ENCODE measurements around the gene AFF1. TPM values are rescaled to one million over a fixed set of nuclear protein-coding genes. Genes with fewer than 3 reads are reported as not detected.
"Not testable (repeated sequence)": the region's sequence is repeated elsewhere in the genome, so short reads cannot be mapped to it uniquely, and the experiment has no call there.

The AFF1 gene
- total RNA-seq, 1 experiment from 2014 or later, result 4.5 TPM

- DNase-seq (ENCODE audit: low read depth), result not testable (repeated sequence)
Observed at GRCh38 chr4:87085732-87086131, 150.9 kb downstream of the AFF1 start.

DNA sequence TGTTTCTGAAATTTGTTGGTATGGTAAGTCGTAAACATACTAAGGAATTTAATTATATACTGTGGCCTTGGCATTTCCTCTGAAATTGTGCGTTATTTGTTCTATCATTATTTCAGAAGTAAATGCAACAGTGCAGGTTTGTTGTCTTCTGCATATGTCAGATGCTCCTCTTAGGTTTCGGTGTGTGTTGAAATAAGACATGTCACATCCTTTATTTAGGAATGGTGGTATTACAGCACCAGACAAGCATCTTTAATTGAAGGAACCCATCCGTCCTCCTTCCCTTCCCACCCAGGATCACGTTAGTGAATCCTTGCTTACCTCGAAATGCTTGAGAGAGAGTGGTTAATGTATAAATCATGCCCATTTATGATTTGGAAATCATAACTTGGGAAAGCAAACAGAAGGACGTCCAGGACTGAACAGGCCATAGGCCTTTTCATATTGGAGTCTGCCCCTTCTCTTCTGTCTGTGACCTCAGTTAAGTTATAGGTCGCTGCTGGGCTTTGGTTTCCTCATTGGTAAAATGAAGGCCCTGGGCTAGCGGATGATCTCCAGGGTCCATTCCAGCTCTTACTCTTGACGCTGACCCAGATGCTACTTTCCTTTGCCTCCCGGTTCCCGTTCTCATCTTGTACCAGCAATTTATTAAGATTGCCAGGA lies 151.5 kb downstream of the AFF1 start:
- no peak for DNase-seq (ENCODE audit: low read depth)

GRCh38 chr4:87087015-87087414 lies 152.2 kb downstream of the AFF1 start:
- DNase-seq (ENCODE audit: low read depth), result no peak

DNA sequence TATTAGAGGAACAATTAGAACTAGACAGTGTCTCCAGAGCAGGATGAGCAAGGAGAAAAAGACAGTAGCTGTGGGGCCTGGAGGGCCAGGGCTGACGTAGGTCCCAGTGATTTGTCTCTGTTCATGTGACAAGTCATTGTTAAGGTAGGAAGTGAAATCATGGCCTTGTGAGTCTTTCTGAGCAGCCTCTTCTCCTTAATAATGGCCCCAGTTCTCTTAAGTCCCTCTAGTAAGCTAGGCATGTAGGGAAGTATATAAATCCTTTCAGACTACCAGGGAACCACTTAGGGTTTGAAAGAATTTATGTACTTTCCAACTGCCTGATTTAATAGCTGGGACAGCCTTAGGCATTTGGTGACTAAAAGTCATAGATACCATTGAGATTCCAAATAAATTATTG lies 152.6 kb downstream of the AFF1 start:
- DNase-seq (ENCODE audit: low read depth), result no peak

DNA sequence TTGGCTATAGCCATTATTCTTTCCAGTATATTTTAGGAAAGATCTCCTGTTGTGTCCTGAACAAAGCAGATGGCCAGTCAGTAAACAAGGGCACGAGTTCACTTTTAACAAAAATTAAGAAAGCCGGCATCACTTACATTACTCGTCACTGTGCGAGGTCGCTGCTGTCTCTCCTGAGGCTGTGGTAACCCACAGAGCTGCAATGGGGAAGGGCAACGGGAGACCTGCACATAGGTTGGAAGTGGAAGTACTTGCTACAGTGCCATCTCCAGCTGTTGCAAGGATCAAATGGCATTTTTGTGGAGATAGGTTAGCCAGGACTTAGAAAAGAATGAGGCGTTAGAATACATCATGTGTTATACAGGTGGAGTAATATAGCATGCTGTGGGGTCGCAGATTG lies 153.4 kb downstream of the AFF1 start:
- DNase-seq (ENCODE audit: low read depth), result no peak

DNA sequence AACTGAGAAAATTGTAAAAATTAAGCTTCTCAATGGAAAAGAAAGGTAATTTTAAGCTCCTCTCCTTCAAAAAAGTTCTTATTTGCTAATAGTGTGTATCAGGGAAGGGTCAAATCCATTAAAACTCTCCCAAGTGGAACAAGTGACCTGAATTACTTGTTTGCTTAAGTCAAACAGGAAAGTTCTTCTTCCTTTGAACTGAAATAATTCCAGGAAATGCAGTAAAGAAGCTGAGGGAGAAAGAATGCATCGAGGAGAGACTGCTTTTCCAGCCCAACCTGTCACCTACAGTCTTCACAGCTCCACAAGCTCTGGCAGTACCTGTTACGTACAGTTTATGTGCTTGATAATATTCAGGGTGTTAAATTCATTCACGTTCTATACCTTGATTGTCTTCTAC lies 154.6 kb downstream of the AFF1 start:
- DNase-seq (ENCODE audit: low read depth), result no peak

DNA sequence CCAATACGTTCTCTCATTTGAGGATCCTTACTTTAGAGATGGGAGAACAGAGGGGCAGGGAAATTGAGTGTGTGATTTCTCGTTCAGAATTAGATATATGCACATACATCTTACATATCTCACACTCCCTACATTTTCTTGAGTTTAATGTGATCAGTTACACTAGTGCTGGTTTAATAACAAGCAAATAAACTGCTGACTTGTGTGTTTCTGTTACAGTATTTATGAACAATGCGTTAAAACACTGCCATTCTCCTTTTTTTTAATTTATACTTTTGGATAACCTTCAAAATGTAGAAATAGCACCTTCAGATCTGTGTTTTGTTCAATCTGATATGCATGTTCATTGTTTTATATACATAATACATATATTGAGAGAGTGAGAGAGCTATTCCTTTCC lies 155.5 kb downstream of the AFF1 start:
- DNase-seq (ENCODE audit: low read depth), result no peak

GRCh38 chr4:87092389-87093141 lies 157.8 kb downstream of the AFF1 start:
- DNase-seq (ENCODE audit: low read depth), result peak; percentile 73

GRCh38 chr4:87093443-87094123 lies 158.8 kb downstream of the AFF1 start:
- DNase-seq (ENCODE audit: low read depth), result peak; percentile 14

GRCh38 chr4:87097075-87097474 lies 162.3 kb downstream of the AFF1 start:
- DNase-seq (ENCODE audit: low read depth), result no peak

GRCh38 chr4:87100168-87100567 lies 165.4 kb downstream of the AFF1 start:
- DNase-seq (ENCODE audit: low read depth), result no peak

GRCh38 chr4:87101543-87102199 lies 166.9 kb downstream of the AFF1 start:
- no peak for DNase-seq (ENCODE audit: low read depth)

- DNase-seq (ENCODE audit: low read depth), result no peak
Observed at GRCh38 chr4:87103086-87103485, 168.3 kb downstream of the AFF1 start.

DNA sequence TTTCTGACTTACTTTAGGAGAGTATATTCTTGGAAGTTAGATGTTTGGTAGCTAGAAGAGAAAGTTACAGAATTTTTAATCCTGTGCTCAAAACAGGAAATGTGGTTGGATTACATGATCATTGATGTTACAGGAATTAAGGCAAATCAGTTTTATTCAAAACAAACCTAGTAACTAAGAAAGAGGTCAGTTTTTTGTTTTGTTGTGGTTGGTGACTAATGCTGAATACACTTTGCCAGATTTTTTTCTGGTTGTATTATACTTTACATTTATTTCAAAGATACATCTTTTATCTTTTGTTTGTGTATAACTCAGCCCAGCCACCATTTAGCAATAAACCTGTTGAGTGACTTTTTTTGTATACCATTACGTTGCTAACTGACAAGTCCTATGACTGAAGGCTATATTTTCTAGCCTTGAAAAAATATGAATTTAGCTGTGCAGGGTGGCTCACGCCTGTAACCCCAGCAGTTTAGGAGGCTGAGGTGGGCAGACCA lies 168.9 kb downstream of the AFF1 start:
- DNase-seq (ENCODE audit: low read depth), result peak; percentile 6

- DNase-seq (ENCODE audit: low read depth), result no peak
Observed at GRCh38 chr4:87105101-87105845, 170.5 kb downstream of the AFF1 start.

DNA sequence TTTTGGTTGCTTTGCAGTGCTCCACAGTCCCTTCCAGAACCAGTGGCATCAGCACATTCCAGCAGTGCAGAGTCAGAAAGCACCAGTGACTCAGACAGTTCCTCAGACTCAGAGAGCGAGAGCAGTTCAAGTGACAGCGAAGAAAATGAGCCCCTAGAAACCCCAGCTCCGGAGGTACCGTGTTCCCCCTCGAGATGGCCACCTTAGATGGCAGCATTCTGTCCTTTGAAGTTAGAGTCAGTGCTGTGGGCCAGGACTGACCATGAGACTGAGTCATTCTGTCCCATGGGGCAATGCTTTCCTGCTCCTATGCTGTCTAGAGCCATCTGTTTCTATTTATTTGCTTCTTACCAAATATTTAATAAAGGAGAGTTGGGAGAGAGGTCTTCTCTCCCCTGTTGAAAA lies 173.3 kb downstream of the AFF1 start:
- peak; percentile 68 for DNase-seq (ENCODE audit: low read depth)

GRCh38 chr4:87109121-87109520 lies 174.3 kb downstream of the AFF1 start:
- DNase-seq (ENCODE audit: low read depth), result no peak

DNA sequence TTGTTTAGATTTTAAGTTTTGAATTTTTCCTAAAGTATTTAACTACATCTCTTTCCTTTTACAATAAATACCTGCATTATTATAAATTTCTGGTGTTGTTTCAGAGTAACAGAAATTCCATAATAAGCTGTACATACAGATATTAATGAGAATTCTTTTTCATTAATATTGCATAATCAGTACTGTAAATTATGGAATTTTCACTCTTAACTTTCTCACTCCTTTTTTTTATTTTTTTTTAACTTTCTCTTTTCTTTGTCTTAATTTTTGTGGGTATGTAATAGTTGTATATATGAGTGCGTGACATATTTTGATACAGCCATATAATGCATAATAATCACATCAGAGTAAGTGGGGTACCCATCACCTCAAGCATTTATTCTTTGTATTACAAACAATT lies 175.1 kb downstream of the AFF1 start:
- no peak for DNase-seq (ENCODE audit: low read depth)

GRCh38 chr4:87112063-87112462 lies 177.3 kb downstream of the AFF1 start:
- DNase-seq (ENCODE audit: low read depth), result no peak

DNA sequence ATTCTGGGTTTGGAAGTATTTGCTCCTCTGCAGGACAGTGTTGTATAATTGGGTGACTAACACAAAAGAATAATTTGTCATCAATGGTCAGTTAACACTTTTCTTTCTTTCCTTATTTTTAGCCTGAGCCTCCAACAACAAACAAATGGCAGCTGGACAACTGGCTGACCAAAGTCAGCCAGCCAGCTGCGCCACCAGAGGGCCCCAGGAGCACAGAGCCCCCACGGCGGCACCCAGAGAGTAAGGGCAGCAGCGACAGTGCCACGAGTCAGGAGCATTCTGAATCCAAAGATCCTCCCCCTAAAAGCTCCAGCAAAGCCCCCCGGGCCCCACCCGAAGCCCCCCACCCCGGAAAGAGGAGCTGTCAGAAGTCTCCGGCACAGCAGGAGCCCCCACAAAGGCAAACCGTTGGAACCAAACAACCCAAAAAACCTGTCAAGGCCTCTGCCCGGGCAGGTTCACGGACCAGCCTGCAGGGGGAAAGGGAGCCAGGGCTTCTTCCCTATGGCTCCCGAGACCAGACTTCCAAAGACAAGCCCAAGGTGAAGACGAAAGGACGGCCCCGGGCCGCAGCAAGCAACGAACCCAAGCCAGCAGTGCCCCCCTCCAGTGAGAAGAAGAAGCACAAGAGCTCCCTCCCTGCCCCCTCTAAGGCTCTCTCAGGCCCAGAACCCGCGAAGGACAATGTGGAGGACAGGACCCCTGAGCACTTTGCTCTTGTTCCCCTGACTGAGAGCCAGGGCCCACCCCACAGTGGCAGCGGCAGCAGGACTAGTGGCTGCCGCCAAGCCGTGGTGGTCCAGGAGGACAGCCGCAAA lies 179.6 kb downstream of the AFF1 start:
- DNase-seq (ENCODE audit: low read depth), result no peak

DNA sequence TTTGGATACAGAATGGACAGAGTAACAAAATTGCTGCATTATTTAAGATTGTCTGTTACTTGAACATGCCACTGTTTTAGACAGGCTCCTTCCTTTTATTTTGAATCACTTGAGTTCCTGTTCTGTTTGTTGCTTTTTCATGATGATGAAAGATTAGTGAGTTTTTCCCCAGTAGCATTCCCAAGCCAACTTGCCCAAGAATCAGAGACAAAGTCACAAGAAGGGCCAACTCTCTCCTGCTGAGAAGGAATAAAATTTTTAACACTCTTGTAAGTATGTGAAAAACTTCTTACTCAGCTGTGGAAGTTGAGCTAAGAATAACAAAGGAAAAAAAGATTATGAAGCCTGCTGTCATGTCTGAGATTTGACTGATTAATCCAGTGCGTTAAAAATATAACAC lies 181.4 kb downstream of the AFF1 start:
- DNase-seq (ENCODE audit: low read depth), result no peak
